HT-29 (cell line): ENCODE data around the gene RIPK4. TPM values are rescaled to one million over a fixed set of nuclear protein-coding genes. Genes with fewer than 3 reads are reported as not detected.
"Not testable (repeated sequence)": the region's sequence is repeated elsewhere in the genome, so short reads cannot be mapped to it uniquely, and the experiment has no call there.

Source experiments
- DNase-seq: peaks from one replicate; pipeline ENCODE4 v3.0.0-alpha.2; 2015; ENCODE audit warnings: low spot score
- total RNA-seq: library from RNA; depleted of rRNA; stranded (reverse); fragments of >200 nt; shearing (Covaris generic); gene quantifications from 2 replicates; pipeline ENCODE4 v1.2.3, GENCODE V29; 2014

Gene RIPK4
- total RNA-seq, 1 experiment from 2014 or later = 60.9 TPM

DNA sequence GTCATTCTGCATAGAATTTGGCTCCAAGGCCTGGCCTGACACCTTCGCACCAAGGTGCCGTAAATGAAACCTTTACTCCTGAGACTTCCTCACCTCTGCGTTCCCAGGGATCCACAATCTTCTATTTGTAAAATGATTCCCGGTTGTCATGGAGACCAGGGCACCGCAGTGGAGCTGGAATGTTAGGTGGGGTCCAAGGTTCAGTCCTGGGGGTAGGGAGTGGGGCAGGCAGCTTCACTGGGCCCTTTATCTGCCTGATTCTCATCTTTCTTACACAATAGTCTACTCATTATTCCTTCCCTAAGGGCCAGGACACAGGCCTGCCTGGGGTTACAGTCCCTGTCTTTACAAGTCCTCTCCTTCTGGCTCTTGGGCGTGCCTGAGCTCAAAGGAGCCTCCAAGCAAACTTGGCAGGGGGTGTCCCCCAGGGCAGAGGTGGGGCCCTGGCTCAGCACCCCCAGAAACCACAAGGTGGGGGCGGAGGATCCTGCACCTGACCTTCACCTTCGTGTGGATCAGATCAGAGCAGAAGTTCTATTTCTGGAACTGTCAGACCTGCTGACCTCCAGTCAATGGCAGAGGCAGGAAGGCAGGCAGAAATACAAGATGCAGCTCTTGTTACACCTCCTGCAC is 51.1 kb downstream of the RIPK4 start:
- DNase-seq = peak; percentile 91

DNA sequence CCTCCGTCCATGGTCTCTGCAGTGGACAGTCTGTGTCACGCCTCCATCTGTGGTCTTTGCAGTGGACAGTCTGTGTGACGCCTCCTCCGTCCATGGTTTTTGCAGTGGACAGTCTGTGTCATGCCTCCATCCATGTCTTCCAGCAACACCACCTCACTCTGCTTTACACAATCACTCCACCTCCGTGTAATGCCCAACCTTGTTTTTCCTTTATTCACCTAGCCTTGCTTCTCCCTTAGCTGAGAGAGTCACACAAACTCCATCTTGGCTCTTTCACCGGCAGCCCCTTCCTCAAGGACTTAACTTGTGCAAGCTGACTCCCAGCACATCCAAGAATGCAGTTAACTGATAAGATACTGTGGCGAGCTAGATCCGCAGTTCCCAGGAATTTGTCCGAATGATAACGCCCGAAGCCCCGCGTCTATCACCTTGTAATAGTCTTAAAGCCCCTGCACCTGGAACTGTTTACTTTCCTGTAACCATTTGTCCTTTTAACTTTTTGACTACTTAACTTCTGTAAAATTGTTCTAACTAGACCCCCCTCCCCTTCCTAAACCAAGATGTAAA is 52.5 kb downstream of the RIPK4 start:
- not testable (repeated sequence) for DNase-seq

DNA sequence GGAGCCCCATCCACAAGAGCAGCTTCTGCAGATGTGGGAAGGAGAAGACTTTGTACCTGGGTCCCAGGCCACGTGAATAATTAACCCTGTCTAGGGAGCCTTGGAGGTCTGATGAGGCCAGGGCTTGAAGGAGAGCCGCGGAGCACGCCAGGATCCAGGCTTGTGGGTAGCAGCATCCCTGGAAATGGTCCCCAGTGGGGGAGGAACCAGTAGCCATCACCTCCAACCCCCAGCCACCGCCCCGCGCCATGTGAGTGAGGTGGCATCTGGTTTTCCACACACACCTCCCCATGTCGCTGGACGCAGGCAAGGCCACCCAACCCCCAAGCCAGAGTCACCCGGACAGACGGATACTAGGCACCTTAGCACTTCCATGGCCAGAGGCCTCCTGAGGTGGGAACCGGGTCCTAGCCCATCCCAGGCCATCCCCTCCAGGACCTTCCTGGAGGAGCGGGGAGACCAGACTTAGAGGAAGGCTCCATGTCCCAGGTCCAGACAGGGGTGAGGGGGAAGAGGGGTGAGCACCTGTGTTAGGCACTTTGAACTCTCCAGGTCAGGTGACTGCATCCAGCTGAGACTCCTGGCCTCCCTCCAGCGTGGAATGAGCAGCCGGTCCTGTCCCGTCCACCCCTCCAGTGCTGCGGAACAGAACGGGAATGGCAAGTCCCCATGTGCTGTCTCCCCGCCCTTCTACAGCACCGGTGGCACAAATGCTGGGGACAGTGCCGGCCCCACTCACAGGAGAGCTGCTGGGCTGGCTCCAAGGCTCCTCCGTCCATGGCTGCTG is 53.2 kb downstream of the RIPK4 start:
- no peak for DNase-seq

GRCh38 chr21:41712730-41713129 is 54.1 kb downstream of the RIPK4 start:
- DNase-seq = no peak

DNA sequence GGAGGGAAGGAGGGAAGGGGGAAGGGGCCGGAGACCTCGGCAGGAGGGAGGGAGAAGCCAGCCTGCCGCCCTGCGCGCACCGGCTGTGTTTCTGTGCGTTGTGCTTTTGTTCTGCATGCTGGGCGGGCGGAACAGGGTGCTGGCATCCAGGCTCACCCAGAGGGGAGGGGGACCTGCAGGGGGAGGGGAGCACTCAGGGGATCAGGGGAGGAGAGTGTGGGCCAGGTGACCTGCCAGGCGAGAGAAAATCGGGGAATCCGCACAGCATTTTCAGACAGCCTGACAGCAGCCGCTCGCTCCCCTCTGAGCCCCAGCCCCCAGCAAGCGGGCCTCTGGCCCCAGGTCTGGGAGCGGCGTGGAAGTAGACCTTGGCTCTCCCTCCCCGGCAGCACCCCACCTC is 54.7 kb downstream of the RIPK4 start:
- DNase-seq = no peak

DNA sequence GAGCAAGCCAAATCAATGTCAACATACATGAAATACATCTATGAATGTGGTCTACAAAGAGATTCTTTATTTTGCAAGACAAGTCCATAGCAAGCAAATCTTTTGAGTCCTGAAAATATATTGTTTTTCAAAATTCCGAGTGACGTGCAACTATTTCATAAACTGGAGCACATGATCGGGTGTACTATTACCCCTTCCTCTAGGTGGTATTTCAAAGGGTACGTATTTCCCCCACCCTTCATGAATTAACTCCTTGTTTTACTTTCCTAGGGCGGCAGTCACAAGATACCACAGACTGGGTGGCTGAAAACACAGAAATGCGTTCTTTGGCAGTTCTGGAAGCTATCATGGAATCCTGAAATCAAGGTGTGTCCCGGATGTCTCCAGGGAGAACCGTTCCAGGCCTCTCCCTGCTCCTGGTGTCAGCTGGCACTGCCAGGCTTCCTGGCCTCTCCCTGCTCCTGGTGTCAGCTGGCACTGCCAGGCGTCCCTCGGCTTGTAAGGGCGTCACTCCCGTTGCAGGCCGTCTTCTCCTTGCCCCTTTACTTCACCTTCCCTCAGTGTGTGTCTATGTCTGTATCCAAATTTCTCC is 55.3 kb downstream of the RIPK4 start:
- peak; percentile 56 for DNase-seq

DNA sequence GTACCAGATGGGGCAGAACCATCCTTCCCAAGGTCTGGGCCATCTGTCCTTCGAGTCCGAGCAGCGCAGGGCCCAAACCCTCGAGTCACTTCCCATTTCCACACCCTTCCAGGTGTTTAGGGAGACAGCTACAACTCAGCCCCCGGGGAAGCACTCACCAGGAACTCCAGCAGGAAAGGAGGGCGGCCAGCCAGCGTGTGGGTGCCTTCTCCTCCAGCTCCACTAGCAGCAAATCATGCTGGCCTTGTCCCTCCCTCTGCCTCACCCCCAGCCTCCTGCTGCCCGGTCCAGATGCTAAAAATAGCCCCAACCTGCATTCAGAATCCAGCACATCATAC is 56.1 kb downstream of the RIPK4 start:
- no peak for DNase-seq

GRCh38 chr21:41709965-41710822 is 56.7 kb downstream of the RIPK4 start:
- DNase-seq = no peak

- no peak for DNase-seq
Measured at GRCh38 chr21:41709166-41709565, 57.7 kb downstream of the RIPK4 start.

DNA sequence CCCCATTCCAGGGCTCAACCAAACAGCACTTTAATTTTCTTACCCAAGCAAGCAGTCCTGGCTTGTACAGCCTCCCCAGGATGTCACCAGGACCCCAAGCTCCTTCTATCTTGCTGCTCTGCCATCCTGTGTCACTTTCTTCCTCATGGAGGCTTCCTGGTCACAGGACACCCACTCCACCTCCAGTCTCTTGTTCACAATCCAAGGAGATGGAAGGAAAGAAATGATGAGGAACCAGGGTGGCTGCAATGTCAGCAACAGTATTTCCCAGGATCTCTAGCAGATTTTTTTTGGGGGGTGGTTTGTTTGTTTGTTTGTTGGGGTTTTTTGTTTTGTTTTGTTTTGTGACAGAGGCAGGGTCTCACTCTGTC is 58.9 kb downstream of the RIPK4 start:
- peak; percentile 12 for DNase-seq

- peak; percentile 74 for DNase-seq
Measured at GRCh38 chr21:41707231-41707959, 59.5 kb downstream of the RIPK4 start.

DNA sequence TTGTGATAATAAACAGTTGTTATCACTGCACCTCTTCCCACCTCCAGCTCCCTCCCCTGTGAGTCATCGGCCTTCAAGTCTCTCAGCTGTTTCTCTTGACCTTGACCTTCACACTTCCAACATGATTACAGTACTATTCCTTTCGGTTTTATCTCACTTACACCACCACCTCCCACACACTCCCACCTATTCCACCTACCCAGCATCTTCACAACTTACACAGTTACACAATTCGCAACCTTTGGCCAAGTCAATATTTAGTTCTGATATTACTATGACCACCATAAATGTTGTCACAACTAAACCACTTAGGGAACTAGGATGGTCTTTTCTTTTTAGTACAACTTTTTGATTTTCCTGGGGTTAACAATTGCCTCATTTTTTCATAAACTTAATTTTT is 60.2 kb downstream of the RIPK4 start:
- DNase-seq = peak; percentile 50

- peak; percentile 43 for DNase-seq
Measured at GRCh38 chr21:41706263-41706639, 60.6 kb downstream of the RIPK4 start.

GRCh38 chr21:41705546-41706262 is 61.1 kb downstream of the RIPK4 start:
- DNase-seq = no peak

DNA sequence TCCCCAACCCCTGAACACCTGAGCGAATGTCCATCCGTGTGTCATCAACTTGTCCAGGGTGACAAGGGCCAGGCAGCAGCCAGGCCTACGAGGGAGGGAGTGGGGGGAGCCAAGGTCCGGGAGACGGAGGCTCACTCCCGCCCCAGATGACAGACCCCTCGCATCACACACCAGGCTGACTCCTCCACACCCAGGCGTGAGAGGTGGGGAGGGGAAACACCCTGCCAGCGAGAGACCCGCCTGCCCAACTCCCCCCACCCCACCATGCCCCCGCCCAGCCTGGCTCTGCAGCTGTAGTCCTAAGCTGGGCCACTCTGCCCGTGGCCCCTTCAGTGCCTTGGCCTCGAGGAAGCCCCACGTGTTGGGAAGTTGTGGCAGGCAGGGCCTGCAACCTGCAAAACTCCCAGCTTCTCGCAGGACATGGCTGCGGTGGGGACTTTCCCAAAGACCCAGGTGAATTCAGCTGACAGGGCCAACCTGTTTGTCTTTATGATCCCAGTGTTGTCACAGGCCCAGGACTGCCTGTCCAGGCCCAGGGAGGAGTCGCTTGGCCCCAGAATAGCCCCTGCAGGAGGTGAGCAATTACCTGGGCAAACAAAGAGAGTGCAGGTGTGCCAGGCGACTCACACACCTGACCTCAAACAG is 62.9 kb downstream of the RIPK4 start:
- DNase-seq = peak; percentile 85

GRCh38 chr21:41701749-41702148 is 65.1 kb downstream of the RIPK4 start:
- no peak for DNase-seq

- no peak for DNase-seq
Measured at GRCh38 chr21:41699311-41699710, 67.5 kb downstream of the RIPK4 start.

GRCh38 chr21:41698071-41698470 is 68.8 kb downstream of the RIPK4 start:
- no peak for DNase-seq

DNA sequence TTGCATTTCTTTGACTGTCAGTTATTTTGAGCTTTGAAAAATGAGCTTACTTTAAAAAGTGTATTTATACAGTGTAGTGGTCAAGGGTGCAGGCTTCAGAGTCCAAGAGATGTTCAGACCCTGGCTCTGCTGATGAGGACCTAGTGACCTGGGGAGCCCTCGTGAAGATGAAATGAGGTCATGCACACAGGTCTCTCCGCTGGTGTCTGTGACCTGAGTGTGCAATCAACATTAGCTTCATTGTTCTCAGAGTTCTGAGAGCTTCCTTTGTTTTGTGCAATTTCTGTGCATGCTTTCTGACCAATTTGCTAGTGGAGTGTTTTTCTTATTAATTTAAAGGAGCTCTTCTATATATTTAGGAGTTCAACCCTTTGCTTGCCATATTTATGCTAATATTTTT is 71.3 kb downstream of the RIPK4 start:
- DNase-seq = no peak

DNA sequence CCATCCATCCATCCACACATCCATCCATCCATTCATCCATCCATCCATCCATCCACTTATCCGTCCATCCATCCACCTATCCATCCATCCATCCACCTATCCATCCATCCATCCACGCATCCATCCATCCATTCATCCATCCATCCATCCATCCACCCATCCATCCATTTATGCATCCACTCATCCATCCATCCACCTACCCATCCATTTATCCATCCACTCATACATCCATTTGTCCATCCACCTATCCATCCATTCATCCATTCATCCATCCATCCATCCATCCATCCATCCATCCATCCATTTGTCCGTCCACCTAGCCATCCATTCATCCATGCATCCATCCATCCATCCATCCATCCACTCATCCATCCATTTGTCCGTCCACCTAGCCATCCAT is 72.8 kb downstream of the RIPK4 start:
- not testable (repeated sequence) for DNase-seq
